HG02763 (cell line): ENCODE measurements around the gene MRGPRG.
"Not testable (repeated sequence)": the region's sequence is repeated elsewhere in the genome, so short reads cannot be mapped to it uniquely, and the experiment has no call there.

Experiments
- ATAC-seq: cut with Tn5 transposase; IDR thresholded peaks from one replicate; pipeline ENCODE4 v1.9.1; 2021; ENCODE audit warnings: mild to moderate bottlenecking, moderate library complexity; ENCODE audit not compliant: unreplicated experiment

Gene MRGPRG

GRCh38 chr11:3218483-3219280 lies at the start of gene MRGPRG:
TSS of gene MRGPRG (minus strand) at chr11:3218813. CDS start at chr11:3218813, 0 bp downstream.
- ATAC-seq = no peak

- not testable (repeated sequence) for ATAC-seq
Observed at GRCh38 chr11:3262548-3262947, 43.9 kb upstream of the MRGPRG start.

- not testable (repeated sequence) for ATAC-seq
Observed at GRCh38 chr11:3261831-3262230, 43.2 kb upstream of the MRGPRG start.

- ATAC-seq = not testable (repeated sequence)
Observed at GRCh38 chr11:3257509-3257908, 38.9 kb upstream of the MRGPRG start.

- ATAC-seq = not testable (repeated sequence)
Observed at GRCh38 chr11:3255241-3255640, 36.6 kb upstream of the MRGPRG start.

- not testable (repeated sequence) for ATAC-seq
Observed at GRCh38 chr11:3254773-3255172, 36.2 kb upstream of the MRGPRG start.

- no peak for ATAC-seq
Observed at GRCh38 chr11:3245071-3245470, 26.5 kb upstream of the MRGPRG start.

- ATAC-seq = no peak
Observed at GRCh38 chr11:3243880-3244279, 25.3 kb upstream of the MRGPRG start.

- no peak for ATAC-seq
Observed at GRCh38 chr11:3237119-3237518, 18.5 kb upstream of the MRGPRG start.

GRCh38 chr11:3234846-3235245 lies 16.2 kb upstream of the MRGPRG start:
- no peak for ATAC-seq

GRCh38 chr11:3232956-3233355 lies 14.3 kb upstream of the MRGPRG start:
- no peak for ATAC-seq

GRCh38 chr11:3231851-3232744 lies 13.5 kb upstream of the MRGPRG start, which contains the start of gene MRGPRE:
TSS of gene MRGPRE (minus strand) at chr11:3232417. CDS start at chr11:3228799, 3,618 bp downstream.
- ATAC-seq = no peak

GRCh38 chr11:3231550-3231850 lies 12.9 kb upstream of the MRGPRG start:
- no peak for ATAC-seq

- ATAC-seq = no peak
Observed at GRCh38 chr11:3230636-3231549, 12.3 kb upstream of the MRGPRG start.

- ATAC-seq = no peak
Observed at GRCh38 chr11:3229673-3230630, 11.3 kb upstream of the MRGPRG start.

GRCh38 chr11:3228445-3228829 lies 9.8 kb upstream of the MRGPRG start:
- ATAC-seq = no peak

- ATAC-seq = no peak
Observed at GRCh38 chr11:3227568-3228444, 9.2 kb upstream of the MRGPRG start.

- ATAC-seq = no peak
Observed at GRCh38 chr11:3226846-3227567, 8.4 kb upstream of the MRGPRG start.
